Skeletal muscle tissue (tissue), 4 donors: ENCODE data around the gene MCF2L2. TPM values are rescaled to one million over a fixed set of nuclear protein-coding genes. Genes with fewer than 3 reads are reported as not detected.

Experiments
- H3K27ac ChIP-seq: one replicate; pipeline ENCODE4 v1.7.0; 2013; ENCODE audit warnings: mild to moderate bottlenecking, low read depth, low read length, inconsistent platforms
- H3K27me3 ChIP-seq, 3 donors: one replicate each; pipeline ENCODE4 v1.7.0; 2013; ENCODE audit warnings: low read length in 3 of 3; ENCODE audit not compliant: control insufficient read depth in 3 of 3, insufficient read depth in 3 of 3
- H3K36me3 ChIP-seq, 3 donors: one replicate each; pipeline ENCODE4 v1.7.0; 2013; ENCODE audit warnings: low read length in 3 of 3; ENCODE audit not compliant: control insufficient read depth in 3 of 3, insufficient read depth in 3 of 3
- H3K4me1 ChIP-seq, 3 donors: one replicate each; pipeline ENCODE4 v1.7.0; 2013; ENCODE audit warnings: low read length in 3 of 3, mild to moderate bottlenecking in 3 of 3; ENCODE audit not compliant: control insufficient read depth in 3 of 3, insufficient read depth in 3 of 3
- H3K4me3 ChIP-seq, 3 donors: one replicate each; pipeline ENCODE4 v1.7.0; 2013; ENCODE audit warnings: low read length in 3 of 3
- H3K9ac ChIP-seq, 3 donors: one replicate each; pipeline ENCODE4 v1.7.0; 2013; ENCODE audit warnings: low read length in 3 of 3, mild to moderate bottlenecking in 3 of 3, moderate library complexity in 2 of 3, low read depth in 1 of 3
- H3K9me3 ChIP-seq, 3 donors: one replicate each; pipeline ENCODE4 v1.7.0; 2013; ENCODE audit warnings: low read length in 3 of 3; ENCODE audit not compliant: control insufficient read depth in 3 of 3
- total RNA-seq: library from RNA; depleted of rRNA; stranded (reverse); fragments of >200 nt; gene quantifications from one replicate; pipeline ENCODE4 v1.2.3, GENCODE V29; 2014
- donor health status: Osteomylitis.

Gene MCF2L2
- total RNA-seq, 1 donor from 2014 or later: under 0.01 TPM

DNA sequence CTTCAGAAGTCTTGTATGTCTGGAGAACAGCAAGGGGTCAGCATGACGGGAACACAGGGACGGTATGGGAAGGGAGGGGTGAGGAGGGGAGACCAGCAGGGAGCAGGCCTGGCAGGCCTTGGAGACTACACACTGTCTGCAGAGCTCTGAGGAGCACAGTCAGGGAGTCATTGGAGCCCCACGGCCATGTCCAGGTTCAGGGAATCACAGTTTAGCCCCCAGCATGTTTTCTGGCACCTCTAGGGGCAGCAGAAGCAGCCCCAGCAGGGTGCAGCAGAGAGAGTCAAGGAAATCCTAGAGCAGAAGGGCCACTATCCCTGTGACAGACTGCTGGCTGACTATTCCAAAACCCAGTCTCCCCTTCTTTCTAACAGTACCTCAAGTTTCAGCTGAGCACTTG is 269.1 kb downstream of the MCF2L2 start:
- Histone ChIP-seq H3K4me1 (peaks cover 4 to 7% (median 4%) of the 10 kb centered on the region in 3 donors), H3K9me3 (no peaks in the 10 kb centered on the region), H3K9ac (no peak overlapping the region), H3K4me3 (no peak overlapping the region), H3K27me3 (peaks cover 10 to 17% (median 11%) of the 10 kb centered on the region in 3 donors), H3K36me3 (no peaks in the 10 kb centered on the region), H3K27ac (no peak overlapping the region)

DNA sequence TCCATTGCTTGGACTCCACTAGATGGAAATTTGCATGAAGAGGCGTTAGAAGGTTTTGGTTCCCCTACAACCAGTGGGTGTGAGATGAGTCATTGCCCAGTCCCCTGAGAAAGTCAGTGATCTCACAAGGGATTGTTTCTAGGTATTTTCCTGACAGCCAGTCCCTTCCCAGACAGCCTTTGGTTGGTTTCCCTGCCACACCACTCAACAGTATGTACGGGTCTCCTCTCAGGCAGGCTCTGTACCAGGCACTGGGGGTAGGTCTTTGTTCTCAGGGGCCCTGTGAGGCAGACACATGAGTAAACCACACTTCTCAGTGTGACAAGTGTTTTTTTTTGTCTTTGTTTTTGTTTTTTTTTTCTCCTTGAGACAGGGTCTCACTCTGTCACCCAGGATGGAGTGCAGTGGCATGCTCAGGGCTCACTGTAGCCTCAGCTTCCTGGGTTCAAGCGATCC is 269.8 kb downstream of the MCF2L2 start:
- H3K36me3 ChIP-seq: no peaks in the 10 kb centered on the region
- H3K4me3 ChIP-seq: no peak overlapping the region
- no peak overlapping the region for H3K27ac ChIP-seq
- no peaks in the 10 kb centered on the region for H3K9me3 ChIP-seq
- peaks cover 9 to 21% (median 11%) of the 10 kb centered on the region in 3 donors for H3K27me3 ChIP-seq
- H3K4me1 ChIP-seq: peaks cover 4 to 7% (median 4%) of the 10 kb centered on the region in 3 donors
- no peak overlapping the region for H3K9ac ChIP-seq

DNA sequence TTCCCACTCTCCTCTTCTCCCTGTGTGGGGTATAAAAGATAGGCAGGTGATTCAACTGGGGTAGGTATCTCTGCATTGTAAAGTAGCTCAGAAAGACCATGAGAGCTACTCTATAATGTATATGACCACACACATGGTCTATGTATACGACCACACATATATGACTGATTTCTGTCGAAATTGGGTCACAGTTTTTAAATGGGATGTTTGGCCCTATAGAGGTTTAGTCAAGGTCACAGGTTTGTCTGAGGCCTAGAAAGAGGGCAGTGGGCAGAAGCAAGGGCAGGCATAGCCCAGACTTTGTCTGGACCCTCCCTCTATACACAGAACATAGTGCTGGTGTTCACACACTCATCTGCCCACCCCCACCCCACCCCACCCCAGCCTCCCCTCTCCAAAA is 270.3 kb downstream of the MCF2L2 start:
- H3K27ac ChIP-seq: no peak overlapping the region
- peaks cover 4 to 7% (median 4%) of the 10 kb centered on the region in 3 donors for H3K4me1 ChIP-seq
- H3K9ac ChIP-seq: no peak overlapping the region
- no peaks in the 10 kb centered on the region for H3K36me3 ChIP-seq
- no peaks in the 10 kb centered on the region for H3K9me3 ChIP-seq
- H3K4me3 ChIP-seq: no peak overlapping the region
- peaks cover 9 to 22% (median 13%) of the 10 kb centered on the region in 3 donors for H3K27me3 ChIP-seq

DNA sequence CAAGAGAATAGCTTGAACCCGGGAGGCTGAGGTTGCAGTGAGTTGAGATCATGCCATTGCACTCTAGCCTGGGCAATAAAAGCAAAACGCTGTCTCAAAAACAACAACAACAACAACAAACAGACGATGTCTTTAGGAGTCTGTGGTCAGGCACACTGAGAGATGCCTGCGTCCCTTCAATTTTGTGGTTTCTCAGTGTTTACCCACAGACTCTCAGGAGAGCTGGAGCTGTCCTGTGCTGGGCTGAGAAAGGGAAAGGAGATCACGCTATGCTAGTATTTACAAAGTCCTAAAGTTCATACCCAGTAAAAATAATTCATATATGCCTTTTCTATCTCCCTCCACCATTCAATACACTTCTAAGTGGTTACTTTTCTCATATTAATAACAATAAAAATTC is 272.2 kb downstream of the MCF2L2 start:
- H3K4me3 ChIP-seq: no peak overlapping the region
- H3K9ac ChIP-seq: no peak overlapping the region
- no peaks in the 10 kb centered on the region for H3K9me3 ChIP-seq
- no peaks in the 10 kb centered on the region for H3K36me3 ChIP-seq
- H3K4me1 ChIP-seq: no peaks in the 10 kb centered on the region
- H3K27me3 ChIP-seq: peaks cover 3 to 11% (median 4%) of the 10 kb centered on the region in 3 donors
- no peak overlapping the region for H3K27ac ChIP-seq

DNA sequence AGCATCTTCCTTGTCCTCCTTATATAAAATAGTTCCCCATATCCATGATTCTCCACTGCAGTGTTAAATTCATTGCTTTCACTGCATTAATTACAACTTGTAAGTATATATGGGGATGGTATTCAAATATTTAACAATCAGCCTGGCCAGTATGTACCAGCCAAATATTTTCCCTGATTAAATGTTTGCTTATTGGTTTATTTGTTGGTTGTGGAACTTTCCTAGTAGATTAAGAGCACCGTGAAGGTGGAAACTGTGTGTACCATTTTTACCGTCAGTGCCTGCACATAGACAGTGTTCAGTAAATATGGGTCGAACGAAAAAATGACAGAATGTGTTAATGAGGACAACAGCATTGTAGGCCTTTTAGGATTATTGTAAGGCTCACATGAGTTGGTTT is 272.9 kb downstream of the MCF2L2 start:
- Histone ChIP-seq H3K9me3 (no peaks in the 10 kb centered on the region), H3K36me3 (no peaks in the 10 kb centered on the region), H3K4me1 (no peaks in the 10 kb centered on the region), H3K4me3 (no peak overlapping the region), H3K9ac (no peak overlapping the region), H3K27me3 (peaks cover 3 to 5% (median 4%) of the 10 kb centered on the region in 3 donors), H3K27ac (no peak overlapping the region)

DNA sequence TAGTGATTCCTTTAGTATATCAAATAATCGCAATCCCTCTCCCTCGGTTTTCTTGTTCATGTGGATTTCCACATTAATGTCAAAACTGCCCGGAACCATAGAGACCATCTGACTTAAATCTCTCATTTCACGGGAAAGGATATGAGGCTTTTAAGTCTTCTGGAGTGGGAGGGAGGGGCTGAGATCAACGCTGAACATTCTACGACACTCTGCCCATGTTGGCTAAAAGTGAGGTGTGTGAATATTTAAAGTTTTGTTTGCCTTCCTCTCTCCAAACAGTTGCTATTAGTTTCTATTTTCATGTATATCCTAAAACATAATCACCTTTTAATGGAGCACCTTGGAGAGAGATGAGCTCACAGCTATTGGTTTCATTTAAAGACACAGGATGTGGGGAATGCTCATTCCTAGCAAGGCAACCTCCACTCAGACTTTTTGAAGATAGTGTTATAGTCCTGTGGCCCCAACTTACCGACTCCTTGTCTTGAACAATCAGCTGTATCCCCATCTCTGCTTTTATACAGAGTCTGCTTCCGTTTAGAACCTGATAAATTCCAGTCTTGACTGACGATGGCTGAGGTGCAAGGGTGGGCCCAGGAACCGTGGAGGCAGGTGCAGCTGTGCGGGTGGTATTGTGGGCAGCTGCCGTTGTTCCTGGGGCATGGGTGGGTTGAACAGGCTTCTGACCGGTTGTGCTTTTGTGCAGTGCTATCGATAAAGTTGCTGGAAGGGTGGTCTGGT is 275.0 kb downstream of the MCF2L2 start:
- H3K9ac ChIP-seq: no peak overlapping the region
- H3K36me3 ChIP-seq: no peaks in the 10 kb centered on the region
- H3K4me3 ChIP-seq: no peak overlapping the region
- no peak overlapping the region for H3K27ac ChIP-seq
- H3K4me1 ChIP-seq: no peaks in the 10 kb centered on the region
- peaks cover 3 to 5% (median 4%) of the 10 kb centered on the region in 3 donors for H3K27me3 ChIP-seq
- H3K9me3 ChIP-seq: no peaks in the 10 kb centered on the region

DNA sequence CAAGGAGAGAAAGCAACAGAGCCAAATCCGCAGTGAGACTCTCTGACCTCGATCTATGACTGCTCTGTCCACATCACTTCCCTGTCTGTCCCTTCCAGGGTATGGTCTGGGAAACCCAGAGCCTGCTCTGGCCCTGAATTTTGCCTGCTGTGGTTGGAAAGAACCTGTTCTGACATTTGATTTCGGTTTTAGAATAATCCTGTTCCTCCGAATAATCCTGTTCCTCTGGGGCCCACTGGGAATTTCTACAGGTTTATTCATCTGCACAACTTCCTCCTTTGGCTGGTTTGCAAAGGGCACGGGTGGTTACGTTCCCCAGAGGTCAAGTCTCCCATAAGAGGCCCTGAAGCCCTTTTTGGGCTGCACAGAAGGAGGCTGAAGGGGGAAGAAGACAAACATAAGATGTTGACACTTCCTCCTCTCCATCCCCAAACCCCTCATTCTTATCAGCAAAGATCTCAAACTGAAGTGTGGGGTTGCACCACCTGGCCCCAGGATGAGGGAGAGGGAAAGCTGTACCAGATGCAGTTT is 276.5 kb downstream of the MCF2L2 start:
- H3K4me3 ChIP-seq: no peak overlapping the region
- H3K4me1 ChIP-seq: no peaks in the 10 kb centered on the region
- H3K27ac ChIP-seq: no peak overlapping the region
- no peak overlapping the region for H3K9ac ChIP-seq
- H3K27me3 ChIP-seq: peaks cover 3 to 5% (median 4%) of the 10 kb centered on the region in 3 donors
- no peaks in the 10 kb centered on the region for H3K36me3 ChIP-seq
- H3K9me3 ChIP-seq: no peaks in the 10 kb centered on the region

DNA sequence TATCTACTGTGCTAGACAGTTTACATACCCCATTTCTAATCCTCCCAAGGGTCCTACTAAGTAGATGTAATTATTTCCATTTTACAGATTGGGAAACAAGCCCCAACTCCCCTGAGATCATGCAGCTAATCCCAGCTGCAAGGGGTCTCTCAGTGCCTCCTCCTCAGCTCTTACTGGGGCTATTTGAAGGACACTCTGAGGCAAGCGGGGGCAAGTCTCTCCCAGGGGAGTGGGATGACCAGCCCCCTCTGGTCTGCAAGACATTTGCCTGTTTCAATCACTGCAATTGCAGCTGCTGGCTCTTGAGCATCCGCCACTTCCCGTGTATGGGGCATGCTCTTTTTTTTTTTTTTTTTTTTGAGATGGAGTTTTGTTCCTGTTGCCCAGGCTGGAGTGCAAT is 277.3 kb downstream of the MCF2L2 start:
- H3K9ac ChIP-seq: no peak overlapping the region
- H3K27me3 ChIP-seq: peaks cover 2 to 5% (median 3%) of the 10 kb centered on the region in 3 donors
- no peak overlapping the region for H3K27ac ChIP-seq
- no peaks in the 10 kb centered on the region for H3K36me3 ChIP-seq
- H3K4me3 ChIP-seq: no peak overlapping the region
- no peaks in the 10 kb centered on the region for H3K9me3 ChIP-seq
- no peaks in the 10 kb centered on the region for H3K4me1 ChIP-seq

DNA sequence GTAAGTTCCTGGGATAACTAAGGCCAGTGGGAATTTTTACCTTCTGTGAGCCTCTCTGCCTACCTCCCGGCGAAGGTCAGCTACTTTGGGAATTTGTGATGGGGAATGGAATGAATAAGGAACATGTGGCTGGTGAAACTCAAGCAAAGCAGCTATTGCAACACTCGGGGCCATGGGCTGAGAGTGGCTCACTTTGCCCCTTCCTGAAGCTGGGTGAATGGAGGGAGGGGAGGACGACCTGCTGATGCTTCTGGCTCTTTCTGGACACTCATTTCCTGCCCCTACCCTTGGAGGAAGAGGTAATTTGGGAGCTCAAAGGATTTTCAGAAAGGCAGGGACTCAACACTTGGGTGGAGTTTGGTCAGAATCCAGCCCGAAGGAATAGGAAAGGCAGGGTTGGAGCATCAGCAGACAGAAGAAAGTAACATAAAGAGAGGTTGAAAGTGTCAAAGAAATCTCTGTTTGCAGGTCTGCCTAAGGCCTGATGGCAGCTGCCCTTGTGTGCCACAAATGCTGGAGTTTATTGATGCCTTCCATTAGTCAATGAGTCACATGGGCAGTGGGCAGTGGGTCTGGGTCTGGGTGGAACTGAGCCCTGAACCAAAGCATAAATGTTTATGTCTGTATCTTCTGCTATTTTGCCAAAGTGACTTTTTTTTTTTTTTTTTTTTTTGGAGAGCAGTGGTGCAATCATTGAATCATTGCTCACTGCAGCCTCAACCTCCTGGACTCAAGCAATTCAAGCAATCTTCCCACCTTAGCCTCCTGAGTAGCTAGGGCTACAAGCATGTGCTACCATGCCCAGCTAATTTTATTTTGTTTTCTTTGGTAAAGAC is 278.3 kb downstream of the MCF2L2 start:
- H3K9ac ChIP-seq: no peak overlapping the region
- H3K9me3 ChIP-seq: no peaks in the 10 kb centered on the region
- peaks cover 0 to 5% (median 3%) of the 10 kb centered on the region in 3 donors for H3K27me3 ChIP-seq
- no peaks in the 10 kb centered on the region for H3K4me1 ChIP-seq
- no peak overlapping the region for H3K27ac ChIP-seq
- no peaks in the 10 kb centered on the region for H3K36me3 ChIP-seq
- H3K4me3 ChIP-seq: no peak overlapping the region

DNA sequence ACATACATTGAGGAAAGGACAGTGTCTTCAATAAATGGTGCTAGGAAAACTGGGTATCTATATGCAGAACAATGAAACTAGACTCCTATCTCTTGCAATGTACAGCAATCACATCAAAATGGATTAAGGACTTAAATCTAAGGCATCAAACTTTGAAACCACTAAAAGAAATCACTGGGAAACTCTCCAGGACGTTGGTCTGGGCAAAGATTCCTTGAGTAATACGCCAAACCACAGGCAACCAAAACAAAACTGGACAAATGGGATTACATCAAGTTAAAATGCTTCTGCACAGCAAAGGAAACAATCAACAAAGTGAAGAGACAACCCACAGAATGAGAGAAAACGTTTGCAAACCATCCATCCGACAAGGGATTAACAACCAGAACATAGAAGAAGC is 280.4 kb downstream of the MCF2L2 start:
- Histone ChIP-seq H3K4me1 (no peaks in the 10 kb centered on the region), H3K9ac (no peak overlapping the region), H3K9me3 (no peaks in the 10 kb centered on the region), H3K27me3 (no peaks in the 10 kb centered on the region), H3K27ac (no peak overlapping the region), H3K4me3 (no peak overlapping the region), H3K36me3 (no peaks in the 10 kb centered on the region)
